Measurements from ENCODE around the gene KISS1.
A peak's percentile ranks its signal among the peaks of the same experiment; 100 is the strongest.
"Not testable (repeated sequence)": the region's sequence is repeated elsewhere in the genome, so short reads cannot be mapped to it uniquely, and the experiment has no call there.

Gene KISS1

DNA sequence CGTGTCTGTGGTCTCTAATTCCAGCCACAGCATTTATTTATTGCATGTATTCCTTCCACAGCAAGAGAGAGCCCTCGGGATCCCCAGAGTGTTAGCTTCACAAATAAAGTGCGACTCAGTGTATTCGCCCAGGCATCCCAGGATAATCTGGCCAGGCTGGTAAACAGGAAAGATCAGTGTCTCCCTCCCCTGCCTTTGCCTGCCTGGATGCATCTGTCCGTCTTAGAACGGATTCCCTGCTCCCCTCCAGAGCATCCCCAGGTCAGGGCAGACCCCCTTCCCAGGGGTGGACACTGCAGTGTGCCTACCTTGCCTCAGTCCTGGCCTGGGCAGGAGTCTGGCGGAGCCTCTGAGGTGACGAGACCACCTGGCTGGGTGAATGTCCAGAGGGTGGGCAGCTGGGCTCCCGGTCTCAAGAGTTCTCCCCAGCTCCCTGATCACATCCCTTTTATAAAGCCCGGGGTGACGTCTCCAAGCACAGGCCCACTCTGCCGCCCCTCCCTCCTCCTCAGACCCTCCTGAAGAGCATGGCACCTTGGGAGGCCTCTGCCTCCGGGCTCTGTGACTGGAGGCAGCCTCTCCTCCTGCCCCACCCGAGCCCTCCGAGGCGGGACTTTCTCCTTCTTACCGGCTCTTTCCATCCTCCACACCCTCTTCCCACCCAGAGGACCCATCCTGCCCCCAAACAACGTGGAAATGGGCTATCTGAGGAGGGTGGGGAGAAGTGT is at the start of gene KISS1:
Gene KISS1 (minus strand): TSS at position 424 of the 728 bp plus-strand sequence. CDS start 3,615 bp downstream, outside the sequence.
- Histone ChIP-seq H3K27ac (peak within 1 kb of the TSS in 1 of 21 experiments; percentile 25), H3K4me3 (no peak within 1 kb of the TSS)

DNA sequence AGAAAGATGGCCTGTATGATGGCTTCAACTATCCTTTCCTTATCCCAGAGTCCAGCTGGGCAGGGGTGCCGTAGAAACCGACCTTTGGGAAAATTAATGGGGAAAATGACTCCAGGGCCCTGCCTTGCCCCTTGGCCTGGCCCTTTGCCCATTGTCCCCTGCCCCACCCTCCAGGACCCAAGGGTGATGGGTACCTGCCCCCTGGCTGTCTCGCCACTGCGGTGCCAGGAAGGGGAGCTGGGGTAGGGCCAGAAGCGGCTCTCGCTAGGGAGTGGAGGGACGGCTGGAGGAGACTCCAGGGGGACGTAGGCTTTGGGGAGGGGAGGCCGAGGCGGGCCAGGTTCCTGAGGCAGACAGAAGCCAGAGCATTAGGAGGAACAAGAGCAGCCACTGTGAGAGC is 46.6 kb upstream of the KISS1 start:
- no peak overlapping the region for H3K27ac ChIP-seq
- H3K4me3 ChIP-seq = no peak overlapping the region

- Histone ChIP-seq H3K4me3 (no peak overlapping the region), H3K27ac (no peak overlapping the region)
Measured at GRCh38 chr1:204241914-204242313, 45.6 kb upstream of the KISS1 start.

GRCh38 chr1:204241050-204241449 is 44.8 kb upstream of the KISS1 start:
- no peak overlapping the region for H3K27ac ChIP-seq

GRCh38 chr1:204240233-204240632 is 43.9 kb upstream of the KISS1 start:
- Histone ChIP-seq H3K27ac (no peak overlapping the region), H3K4me3 (no peak overlapping the region)

More at GRCh38 chr1:204241050-204241449, 44.8 kb upstream of the KISS1 start:
- H3K4me3 ChIP-seq = no peak overlapping the region

- H3K27ac ChIP-seq, H3K4me3 ChIP-seq: not testable (repeated sequence)
Measured at GRCh38 chr1:204239401-204239800, 43.1 kb upstream of the KISS1 start.

DNA sequence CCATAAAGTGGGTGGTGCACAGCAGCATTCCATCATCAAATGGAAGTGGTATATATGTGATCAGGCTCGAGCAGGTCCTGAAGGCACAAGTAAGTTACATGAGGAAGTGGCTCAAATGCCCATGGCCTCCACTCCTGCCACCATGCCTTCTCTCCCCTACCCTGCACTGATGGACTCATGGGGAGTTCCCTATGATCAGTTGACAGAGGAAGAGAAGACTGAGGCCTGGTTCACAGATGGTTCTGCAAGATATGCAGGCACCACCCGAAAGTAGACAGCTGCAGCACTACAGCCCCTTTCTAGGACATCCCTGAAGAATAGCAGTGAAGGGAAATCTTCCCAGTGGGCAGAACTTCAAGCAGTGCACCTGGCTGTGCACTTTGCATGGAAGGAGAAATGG is 42.2 kb upstream of the KISS1 start:
- H3K27ac ChIP-seq, H3K4me3 ChIP-seq: not testable (repeated sequence)

GRCh38 chr1:204237515-204237914 is 41.2 kb upstream of the KISS1 start:
- not testable (repeated sequence) for H3K27ac ChIP-seq, H3K4me3 ChIP-seq

- Histone ChIP-seq H3K27ac (peak overlapping the region in 1 of 21 experiments; percentile 6), H3K4me3 (no peak overlapping the region)
Measured at GRCh38 chr1:204232526-204232925, 36.2 kb upstream of the KISS1 start.

- no peak overlapping the region for H3K4me3 ChIP-seq
Measured at GRCh38 chr1:204230211-204230610, 33.9 kb upstream of the KISS1 start.

DNA sequence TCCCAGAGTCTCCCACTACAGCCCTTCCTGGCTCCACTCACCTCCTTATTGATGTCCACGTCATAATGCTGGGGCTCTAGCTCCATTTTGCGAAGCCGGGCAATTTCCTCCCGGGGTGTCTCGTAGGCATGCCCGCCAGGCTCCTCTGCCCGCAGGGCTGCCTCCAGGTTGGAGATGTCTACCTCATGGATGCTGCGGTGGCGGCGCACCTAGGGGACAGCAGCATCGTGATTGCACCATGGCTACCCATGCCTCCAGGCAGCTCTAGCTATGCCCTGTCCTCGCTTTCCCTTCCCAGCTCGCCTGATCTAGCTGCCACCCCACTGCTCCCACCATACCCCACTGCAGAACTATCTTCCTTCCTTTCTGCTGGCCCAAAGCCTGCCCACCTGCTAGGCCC is 32.6 kb upstream of the KISS1 start:
- H3K4me3 ChIP-seq = no peak overlapping the region
- H3K27ac ChIP-seq = no peak overlapping the region

More at GRCh38 chr1:204230211-204230610, 33.9 kb upstream of the KISS1 start:
- H3K27ac ChIP-seq = no peak overlapping the region

GRCh38 chr1:204227996-204228785 is 31.9 kb upstream of the KISS1 start:
- no peak overlapping the region for H3K4me3 ChIP-seq
- no peak overlapping the region for H3K27ac ChIP-seq

- Histone ChIP-seq H3K4me3 (no peak overlapping the region), H3K27ac (no peak overlapping the region)
Measured at GRCh38 chr1:204227351-204227750, 31.1 kb upstream of the KISS1 start.

GRCh38 chr1:204225841-204226735 is 29.8 kb upstream of the KISS1 start:
- H3K4me3 ChIP-seq = no peak overlapping the region
- H3K27ac ChIP-seq = peak overlapping the region in 2 of 21 experiments; percentile 38 to 41

GRCh38 chr1:204224655-204225054 is 28.4 kb upstream of the KISS1 start:
- no peak overlapping the region for H3K4me3 ChIP-seq
- no peak overlapping the region for H3K27ac ChIP-seq

- Histone ChIP-seq H3K27ac (no peak overlapping the region), H3K4me3 (no peak overlapping the region)
Measured at GRCh38 chr1:204223129-204223860, 27.0 kb upstream of the KISS1 start.

DNA sequence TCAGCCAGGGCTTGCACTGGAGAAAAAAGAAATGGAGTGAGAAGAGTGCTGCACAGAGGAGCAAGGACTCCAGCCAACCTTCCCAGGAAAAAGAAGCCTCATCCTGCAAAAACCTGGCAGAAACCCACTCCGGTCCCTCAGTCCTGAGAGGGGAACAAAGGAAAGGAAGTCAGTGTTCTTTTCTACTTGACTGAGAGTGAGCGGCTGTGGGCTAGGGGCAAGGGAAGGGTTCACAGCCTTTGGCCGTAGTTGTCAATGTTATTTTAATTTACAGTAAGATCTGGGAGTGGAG is 26.4 kb upstream of the KISS1 start:
- H3K4me3 ChIP-seq = no peak overlapping the region
- H3K27ac ChIP-seq = no peak overlapping the region

DNA sequence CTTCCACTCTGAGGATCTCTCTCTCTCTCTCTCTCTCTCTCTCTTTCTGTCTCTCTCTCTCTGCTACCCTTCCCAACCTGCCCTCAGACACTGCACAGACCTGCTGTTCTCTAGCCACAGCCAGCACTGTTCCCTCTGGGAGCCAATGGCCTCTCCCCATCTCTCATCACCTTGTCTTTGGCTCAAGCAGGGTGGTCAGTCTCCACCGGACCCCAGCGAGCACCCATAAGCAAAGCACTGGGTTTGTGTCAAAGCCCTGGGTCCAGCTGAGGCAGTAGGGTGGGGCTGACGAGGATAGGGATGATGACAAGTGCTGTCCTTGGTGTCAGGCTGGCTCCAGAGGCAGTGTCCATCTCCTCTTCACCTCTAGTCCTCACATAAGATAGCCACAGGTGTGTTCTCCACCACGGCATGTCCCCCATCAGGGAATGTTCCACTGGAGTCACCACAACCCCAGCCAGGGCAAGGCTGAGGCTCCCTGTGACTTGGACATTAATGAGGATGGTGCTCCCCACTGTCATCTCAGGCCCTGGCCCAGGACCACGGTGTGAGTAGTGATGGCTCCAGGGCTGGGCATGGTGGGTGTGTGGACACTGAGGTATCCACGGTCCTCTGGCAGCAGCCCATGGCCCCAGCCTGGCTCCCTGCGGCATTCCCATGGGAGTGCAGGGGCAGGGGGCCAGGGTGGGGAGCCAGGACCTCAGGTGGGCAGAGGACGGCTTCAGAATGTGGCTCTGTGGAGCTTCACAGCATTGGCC is 25.9 kb upstream of the KISS1 start:
- no peak overlapping the region for H3K4me3 ChIP-seq
- no peak overlapping the region for H3K27ac ChIP-seq

DNA sequence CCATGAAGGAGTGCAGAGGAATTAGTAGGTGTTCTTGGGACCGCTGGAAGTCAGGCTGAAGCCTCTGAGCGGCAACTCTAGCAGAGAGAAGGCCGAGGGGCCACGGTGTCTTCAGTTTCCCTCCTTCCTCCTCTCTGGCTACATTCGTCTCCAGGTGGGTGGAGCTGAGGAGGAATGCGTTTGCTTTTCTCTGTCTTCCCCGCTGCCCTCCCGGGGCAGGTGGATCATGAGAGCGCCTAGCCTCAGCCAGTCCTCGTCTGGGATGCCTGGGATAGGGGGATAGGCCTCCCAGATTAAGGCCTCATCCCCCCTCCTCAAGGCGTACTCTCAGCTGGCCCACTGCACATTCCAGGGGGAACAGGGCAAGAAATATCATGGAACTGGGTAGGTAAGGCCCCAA is 25.0 kb upstream of the KISS1 start:
- Histone ChIP-seq H3K27ac (no peak overlapping the region), H3K4me3 (no peak overlapping the region)

Measured in skin epidermis (tissue), 12 donors.